Activated naive CD4-positive, alpha-beta T cell (primary cell): ENCODE measurements around the gene NPPC.

Experiments used
- DNase-seq, 4 experiments: peaks; one replicate each; lab custom pipeline; 2025; lab: John Stamatoyannopoulos, UW

The NPPC gene

DNA sequence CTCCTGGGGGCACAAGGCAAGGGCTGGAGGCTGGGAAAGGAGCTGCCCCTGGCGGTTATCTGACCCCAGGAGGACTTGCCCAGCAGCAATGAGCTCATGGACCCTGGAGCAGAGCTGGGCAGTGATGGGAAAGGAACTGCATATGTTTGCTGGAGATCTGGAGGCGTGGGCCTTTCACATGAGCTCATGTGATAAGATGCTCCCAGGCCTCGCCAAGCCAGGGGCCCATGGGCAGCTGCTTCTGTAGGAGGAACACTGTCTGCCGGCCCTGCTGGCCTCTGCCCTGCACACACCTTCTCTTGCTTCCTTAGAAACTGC, 9.0 kb upstream of the NPPC start:
- DNase-seq, result no peak

DNA sequence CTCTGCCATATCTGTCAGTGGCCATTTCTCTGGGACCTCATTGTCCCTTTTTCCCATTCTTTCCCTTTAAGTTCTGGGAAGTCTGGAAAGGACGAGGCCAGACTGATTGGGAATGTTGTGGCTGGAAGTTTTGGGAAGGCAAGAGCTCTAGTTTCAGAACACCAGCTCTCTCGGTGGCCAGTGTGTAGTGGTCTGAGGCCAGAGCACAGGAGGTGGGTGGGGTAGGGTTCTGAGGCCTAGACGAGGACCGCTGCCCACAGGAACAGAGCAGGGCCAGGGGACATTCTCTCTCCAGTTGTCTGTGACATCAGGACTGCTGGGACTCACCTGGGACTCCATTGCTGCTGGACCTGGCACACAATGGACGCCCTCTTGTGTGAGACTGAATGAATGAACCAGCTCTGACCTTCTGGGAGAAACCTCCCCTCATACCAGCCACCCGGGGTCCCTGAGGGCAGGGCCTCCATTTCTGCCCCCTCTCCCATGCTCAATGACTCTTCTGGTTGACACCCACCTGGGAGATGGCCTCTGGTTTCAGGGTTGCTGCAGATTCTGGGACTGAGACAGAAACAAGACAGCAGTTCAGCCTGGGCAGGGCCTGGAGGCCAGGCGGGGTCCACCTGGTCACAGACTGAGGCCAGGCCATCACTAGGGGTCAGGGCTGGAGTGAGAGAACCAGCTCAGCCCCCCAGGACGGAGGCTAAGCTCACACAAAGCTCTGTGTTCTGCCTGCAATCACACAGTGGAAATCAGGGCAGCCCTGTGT, 8.4 kb upstream of the NPPC start:
- no peak for DNase-seq

DNA sequence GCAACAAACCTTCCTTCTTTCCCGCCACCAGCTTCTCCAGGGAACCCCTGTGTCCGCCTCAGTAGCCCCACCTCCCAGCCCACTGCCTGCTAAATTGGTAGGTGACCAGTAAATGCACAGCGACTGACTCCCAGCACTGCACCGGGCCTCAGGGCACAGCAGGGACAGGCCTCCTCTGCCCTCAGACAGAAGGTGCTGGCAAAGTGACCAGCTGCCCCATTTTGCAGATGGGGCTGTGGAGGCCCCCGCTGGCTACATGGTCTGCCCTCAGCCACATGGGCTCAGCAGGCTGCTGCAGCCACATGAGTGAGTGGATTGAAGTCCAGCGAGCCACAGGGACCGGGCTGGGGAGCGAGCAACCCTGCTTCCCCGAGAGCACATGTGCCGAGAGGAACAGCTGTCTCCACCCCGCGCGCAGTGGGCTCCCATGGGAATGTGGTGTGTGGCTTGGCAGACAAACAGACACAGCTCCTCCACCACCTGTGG, 7.8 kb upstream of the NPPC start:
- no peak for DNase-seq

DNA sequence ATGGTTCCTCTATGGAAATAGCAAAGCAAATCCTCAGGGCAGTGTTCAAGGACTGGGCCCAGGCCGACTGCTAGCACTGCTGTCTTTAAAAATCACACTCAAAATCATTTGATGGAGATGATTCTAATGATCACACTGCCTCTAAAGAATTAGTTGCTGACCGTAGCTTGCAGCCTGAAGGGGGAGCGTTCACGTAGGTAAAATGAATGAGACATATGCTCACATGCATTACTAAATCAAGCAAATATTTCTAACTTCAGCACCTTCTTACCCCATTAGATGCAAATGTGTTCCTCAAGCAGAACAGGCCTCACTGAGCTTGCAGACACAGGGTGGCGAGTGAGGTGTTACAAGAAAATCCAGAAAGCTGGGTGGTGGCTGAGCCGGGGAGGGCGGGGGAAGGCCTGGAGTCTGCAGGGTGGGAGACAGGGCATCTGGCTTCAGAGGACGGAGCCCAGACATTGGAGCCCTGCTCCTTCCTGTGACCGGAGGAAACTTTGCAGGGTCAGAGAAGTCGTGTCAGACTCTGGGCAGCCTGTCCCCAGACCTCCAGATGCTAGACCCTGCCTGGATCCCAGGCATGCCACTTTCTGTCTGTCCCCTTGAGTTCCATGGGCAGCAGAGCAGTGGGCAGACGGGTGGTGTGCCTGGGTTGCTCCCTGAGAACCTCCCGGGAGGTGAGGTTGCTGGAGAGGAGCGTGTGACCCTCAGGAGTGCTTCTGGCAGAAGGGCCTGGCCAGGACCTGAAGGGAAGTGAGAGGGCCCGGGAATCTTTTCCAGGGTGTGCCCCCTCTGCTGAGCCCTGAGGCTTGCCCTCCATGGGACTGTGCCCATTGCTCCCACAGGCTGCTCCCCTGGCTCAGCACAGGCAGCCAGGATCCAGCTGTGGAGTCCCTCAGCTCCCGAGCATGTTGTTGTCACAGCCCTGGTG, 7.1 kb upstream of the NPPC start:
- no peak for DNase-seq

DNA sequence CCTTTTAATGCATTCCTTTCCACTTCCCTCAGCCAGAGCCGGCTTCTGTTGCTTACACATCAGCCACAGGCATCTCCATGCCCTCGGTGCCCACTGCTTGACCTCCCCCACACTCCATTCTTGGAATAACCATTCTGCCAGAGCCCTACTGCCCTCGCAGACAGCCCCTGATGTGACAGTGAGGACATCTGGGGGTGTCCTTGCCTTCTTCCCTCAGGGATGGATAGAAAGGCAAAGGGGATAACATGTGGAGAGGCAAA, 6.4 kb upstream of the NPPC start:
- DNase-seq, result no peak

GRCh38 chr2:231931481-231931915, 5.3 kb upstream of the NPPC start:
- DNase-seq, result no peak

- no peak for DNase-seq
Measured at GRCh38 chr2:231930593-231931281, 4.5 kb upstream of the NPPC start.

DNA sequence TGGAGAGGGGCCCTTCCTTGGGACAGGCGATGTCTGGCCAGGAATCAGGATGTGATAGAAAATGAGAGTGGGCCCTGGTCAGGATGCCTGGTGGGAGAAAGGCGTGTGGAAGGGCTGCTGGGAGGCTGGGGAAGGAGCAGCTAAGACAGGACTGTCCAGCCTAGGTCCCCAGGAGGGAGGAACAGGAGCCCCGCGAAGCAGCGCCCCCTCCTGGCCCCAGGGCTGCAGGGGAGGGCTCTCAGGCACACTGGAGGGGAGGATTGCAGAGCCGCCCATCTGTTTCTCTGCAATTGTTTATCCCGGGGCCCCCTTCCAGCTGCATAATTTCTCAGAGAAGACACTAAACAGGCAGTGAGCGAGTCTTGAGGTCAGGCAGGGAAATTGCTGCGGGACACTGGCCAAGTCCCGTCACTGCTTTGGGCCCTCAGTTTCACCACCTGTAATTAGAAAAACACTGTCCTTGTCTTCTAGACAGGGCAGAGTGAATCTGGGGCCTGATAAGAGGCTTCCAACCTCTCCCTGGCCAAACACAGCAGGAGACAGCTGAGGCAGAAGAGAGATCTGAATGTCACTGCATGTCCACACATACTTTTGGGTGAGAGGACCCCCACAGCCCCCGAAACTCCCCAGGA, 3.9 kb upstream of the NPPC start:
- DNase-seq, result no peak

DNA sequence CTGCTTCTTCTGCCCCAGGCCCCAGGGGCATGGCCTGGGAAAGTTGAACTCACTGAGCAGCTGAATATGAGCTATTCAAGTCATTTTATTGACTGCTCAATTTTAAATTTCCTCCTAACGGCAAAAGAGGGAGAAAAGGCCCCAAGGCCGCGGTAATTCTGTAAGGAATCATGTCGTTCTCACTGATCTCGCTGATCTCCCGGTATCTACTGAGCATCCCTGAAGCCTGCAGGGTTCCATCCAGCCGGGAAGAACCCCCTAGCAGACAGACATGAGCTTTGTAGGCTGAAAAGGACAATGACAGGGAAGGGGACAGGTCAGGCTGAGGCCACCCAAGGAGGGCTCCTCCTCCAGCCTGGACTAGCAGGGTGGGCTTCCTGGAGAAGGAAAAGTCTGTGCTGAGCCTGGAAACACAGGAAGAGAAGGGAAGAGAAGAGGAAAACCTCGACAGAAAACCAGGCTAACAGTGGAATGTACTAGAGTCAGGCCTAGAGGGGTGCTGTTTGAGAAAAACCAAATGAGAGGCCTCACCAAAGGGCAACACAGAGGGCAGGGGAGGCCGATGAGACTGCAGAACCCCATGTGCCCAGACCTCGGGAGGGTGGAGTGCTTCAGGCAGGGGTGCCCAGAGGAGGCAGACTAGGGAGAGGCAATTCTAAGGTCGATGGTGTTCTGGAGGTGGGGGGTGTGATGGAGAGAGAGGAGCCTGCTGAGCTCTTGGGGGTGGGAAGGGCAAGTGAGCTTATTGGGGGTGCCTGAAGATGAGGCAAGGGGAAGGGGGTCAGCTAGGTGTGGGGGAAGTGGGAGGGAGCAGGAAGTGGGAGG, 2.9 kb upstream of the NPPC start:
- no peak for DNase-seq

DNA sequence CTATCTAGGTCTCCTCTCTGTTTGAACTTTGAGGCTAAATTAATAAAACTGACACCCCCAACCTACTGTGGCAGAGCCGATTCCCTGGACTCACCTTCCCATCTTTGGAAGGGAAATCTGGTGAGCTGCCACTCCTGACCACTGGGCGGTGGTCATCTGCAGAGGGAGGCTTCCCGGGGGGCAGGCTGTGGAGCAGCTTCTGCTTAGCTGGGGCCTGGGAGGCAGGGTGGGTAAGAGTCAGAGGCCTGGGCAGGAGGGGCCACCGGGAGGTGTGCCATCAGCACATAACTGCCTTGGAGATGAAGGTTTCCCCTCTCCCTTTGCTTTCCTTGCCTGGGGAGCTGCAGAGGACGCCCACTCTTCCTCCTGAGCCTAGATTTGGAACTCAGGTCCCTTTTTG, 2.3 kb upstream of the NPPC start:
- DNase-seq, result no peak

DNA sequence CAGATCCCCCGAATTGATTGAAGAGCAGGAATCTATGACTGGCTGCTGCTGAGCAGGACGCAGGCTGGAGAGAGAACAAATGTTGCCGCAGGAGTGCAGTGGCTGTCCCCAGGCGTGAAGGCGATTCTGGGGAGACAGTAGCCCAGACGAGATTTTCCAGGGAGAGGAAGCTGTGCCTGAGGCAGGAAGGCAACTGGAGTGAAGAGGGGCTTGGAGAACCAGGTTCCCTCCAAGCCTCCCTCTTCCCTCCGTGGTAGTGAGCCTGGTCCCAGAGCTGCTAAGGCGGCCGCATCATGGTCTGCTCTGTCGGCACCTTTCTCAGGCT, 1.3 kb upstream of the NPPC start:
- DNase-seq, result no peak

DNA sequence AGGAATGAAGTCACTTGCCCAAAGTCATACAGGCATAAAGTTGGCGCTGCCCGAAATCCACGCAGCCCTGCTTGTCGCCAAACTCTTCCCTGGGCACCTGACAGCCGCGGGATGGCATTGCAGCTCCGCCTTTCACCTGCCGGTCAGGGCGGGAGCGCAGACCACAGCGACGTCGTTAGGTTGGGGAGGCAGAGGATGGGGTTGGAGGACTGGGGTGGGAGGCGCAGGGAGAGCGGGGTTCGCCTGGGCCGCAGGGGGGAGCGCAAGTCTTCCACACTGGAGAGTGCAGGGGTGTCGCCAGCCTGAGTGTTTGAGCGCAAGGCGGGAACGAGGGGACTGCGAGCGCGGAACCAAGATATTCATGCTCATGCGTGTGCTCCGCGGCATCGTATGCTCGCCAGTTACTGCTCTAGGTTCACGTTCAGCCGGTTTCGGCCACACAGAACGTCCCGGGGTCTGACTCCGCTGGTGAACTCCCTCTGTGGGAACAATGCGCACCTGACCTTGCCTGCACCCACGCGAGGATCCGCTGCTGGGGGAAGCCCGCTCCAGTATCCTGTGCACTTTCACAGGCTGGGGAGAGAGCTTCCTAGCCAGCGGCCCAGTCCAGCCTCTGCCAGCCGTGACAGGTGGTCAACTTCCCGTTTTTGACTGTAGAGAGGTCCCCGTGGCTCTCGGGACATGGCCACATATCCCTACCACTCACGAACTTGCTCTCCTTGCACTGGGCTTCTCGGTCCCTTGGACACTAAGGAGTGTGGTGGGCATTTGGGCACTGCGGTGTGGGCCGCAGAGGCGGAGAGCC, 767 bp upstream of the NPPC start:
- DNase-seq, result no peak

GRCh38 chr2:231925303-231926179, 655 bp downstream of the NPPC start:
- peak; percentile 43 to 64 (median 49) for DNase-seq

DNA sequence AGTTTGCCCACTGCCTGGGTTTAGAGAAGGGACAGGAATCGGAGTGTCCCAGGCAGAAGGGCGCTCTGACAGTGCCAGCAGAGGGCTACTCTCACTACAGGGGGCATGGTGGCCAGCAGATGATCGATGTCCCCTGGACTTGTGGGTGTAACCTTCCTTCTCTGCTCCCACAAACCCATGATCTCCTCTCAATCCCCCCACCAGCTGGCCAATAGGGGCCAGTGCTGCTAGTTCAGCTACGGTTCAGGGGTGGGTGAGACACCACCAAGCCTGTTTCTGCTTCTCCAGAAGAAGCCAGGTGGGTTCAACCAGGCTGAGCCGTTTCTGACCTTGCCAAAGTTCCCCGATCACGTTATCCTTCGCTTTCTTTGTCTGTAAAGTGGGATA, 1.3 kb downstream of the NPPC start:
- DNase-seq, result no peak

GRCh38 chr2:231923951-231924888, 2.0 kb downstream of the NPPC start:
- DNase-seq, result no peak

- no peak for DNase-seq
Measured at GRCh38 chr2:231923010-231923344, 3.2 kb downstream of the NPPC start.

GRCh38 chr2:231922311-231923009, 3.7 kb downstream of the NPPC start:
- no peak for DNase-seq

GRCh38 chr2:231920795-231921194, 5.4 kb downstream of the NPPC start:
- no peak for DNase-seq
